ENCODE measurements around the gene PCDHA1.
"Not testable (repeated sequence)": the region's sequence is repeated elsewhere in the genome, so short reads cannot be mapped to it uniquely, and the experiment has no call there.

PCDHA1 gene

DNA sequence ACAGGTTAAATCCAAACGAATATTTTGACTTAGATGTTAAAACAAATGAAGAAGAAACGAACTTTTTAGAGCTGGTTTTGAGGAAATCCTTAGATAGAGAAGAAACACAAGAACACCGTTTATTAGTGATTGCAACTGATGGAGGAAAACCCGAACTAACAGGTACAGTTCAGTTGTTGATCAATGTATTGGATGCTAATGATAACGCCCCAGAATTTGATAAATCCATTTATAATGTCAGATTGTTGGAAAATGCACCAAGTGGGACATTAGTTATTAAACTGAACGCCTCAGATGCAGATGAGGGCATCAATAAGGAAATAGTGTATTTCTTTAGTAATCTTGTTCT lies 36.3 kb downstream of the PCDHA1 start:
- H3K27me3 ChIP-seq (replicated peaks; ENCODE audit: control insufficient read depth, insufficient read depth, low read length): no peaks in the 10 kb centered on the region
- no peaks in the 10 kb centered on the region for H3K36me3 ChIP-seq (ENCODE audit: control insufficient read depth, insufficient read depth, low read length)
- no peak overlapping the region for H3K4me3 ChIP-seq (replicated peaks; ENCODE audit: low read depth, low read length)
- no peak for DNase-seq (ENCODE audit: extremely low read depth, insufficient read length)
- TF ChIP-seq, protein P1, sequence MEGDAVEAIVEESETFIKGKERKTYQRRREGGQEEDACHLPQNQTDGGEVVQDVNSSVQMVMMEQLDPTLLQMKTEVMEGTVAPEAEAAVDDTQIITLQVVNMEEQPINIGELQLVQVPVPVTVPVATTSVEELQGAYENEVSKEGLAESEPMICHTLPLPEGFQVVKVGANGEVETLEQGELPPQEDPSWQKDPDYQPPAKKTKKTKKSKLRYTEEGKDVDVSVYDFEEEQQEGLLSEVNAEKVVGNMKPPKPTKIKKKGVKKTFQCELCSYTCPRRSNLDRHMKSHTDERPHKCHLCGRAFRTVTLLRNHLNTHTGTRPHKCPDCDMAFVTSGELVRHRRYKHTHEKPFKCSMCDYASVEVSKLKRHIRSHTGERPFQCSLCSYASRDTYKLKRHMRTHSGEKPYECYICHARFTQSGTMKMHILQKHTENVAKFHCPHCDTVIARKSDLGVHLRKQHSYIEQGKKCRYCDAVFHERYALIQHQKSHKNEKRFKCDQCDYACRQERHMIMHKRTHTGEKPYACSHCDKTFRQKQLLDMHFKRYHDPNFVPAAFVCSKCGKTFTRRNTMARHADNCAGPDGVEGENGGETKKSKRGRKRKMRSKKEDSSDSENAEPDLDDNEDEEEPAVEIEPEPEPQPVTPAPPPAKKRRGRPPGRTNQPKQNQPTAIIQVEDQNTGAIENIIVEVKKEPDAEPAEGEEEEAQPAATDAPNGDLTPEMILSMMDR (IDR thresholded peaks at IDR 0.05; ENCODE audit: insufficient read depth, low read length, poor library complexity, severe bottlenecking): no peak

DNA sequence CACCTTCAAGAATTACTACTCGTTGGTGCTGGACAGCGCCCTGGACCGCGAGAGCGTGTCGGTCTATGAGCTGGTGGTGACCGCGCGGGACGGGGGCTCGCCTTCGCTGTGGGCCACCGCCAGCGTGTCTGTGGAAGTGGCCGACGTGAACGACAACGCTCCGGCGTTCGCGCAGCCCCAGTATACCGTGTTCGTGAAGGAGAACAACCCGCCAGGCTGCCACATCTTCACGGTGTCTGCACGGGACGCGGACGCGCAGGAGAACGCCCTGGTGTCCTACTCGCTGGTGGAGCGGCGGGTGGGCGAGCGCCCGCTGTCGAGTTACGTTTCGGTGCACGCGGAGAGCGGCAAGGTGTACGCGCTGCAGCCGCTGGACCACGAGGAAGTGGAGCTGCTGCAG lies 37.0 kb downstream of the PCDHA1 start:
- DNase-seq (ENCODE audit: extremely low read depth, insufficient read length); H3K27me3 ChIP-seq (replicated peaks; ENCODE audit: control insufficient read depth, insufficient read depth, low read length); H3K36me3 ChIP-seq (ENCODE audit: control insufficient read depth, insufficient read depth, low read length); H3K4me3 ChIP-seq (replicated peaks; ENCODE audit: low read depth, low read length): not testable (repeated sequence)

- DNase-seq (ENCODE audit: extremely low read depth, insufficient read length): no peak
- TF ChIP-seq, protein P1 (IDR thresholded peaks at IDR 0.05; ENCODE audit: insufficient read depth, low read length, poor library complexity, severe bottlenecking): no peak
- Histone ChIP-seq H3K4me3 (replicated peaks; ENCODE audit: low read depth, low read length) (no peak overlapping the region), H3K36me3 (ENCODE audit: control insufficient read depth, insufficient read depth, low read length) (no peaks in the 10 kb centered on the region), H3K27me3 (replicated peaks; ENCODE audit: control insufficient read depth, insufficient read depth, low read length) (no peaks in the 10 kb centered on the region)
Observed at GRCh38 chr5:140823475-140823874, 37.5 kb downstream of the PCDHA1 start.

GRCh38 chr5:140827704-140828361 lies 41.9 kb downstream of the PCDHA1 start, which contains the start of gene PCDHA6:
Gene PCDHA6 (plus strand): TSS chr5:140827960. CDS start chr5:140828092, 132 bp downstream.
- TF ChIP-seq, protein P1 (IDR thresholded peaks at IDR 0.05; ENCODE audit: insufficient read depth, low read length, poor library complexity, severe bottlenecking): no peak
- Histone ChIP-seq H3K4me3 (replicated peaks; ENCODE audit: low read depth, low read length) (no peak within 1 kb of the TSS), H3K27me3 (replicated peaks; ENCODE audit: control insufficient read depth, insufficient read depth, low read length) (no peaks in the 10 kb centered on the region), H3K36me3 (ENCODE audit: control insufficient read depth, insufficient read depth, low read length) (no peaks in the 10 kb centered on the region)
- no peak for DNase-seq (ENCODE audit: extremely low read depth, insufficient read length)

DNA sequence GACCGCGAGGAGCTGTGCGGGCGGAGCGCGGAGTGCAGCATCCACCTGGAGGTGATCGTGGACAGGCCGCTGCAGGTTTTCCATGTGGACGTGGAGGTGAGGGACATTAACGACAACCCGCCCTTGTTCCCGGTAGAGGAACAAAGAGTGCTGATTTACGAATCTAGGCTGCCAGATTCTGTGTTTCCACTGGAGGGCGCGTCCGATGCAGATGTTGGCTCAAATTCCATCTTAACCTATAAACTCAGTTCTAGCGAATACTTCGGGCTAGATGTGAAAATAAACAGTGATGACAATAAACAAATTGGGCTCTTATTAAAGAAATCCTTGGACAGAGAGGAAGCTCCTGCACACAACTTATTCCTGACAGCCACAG lies 42.4 kb downstream of the PCDHA1 start:
- Histone ChIP-seq H3K27me3 (replicated peaks; ENCODE audit: control insufficient read depth, insufficient read depth, low read length) (no peaks in the 10 kb centered on the region), H3K36me3 (ENCODE audit: control insufficient read depth, insufficient read depth, low read length) (no peaks in the 10 kb centered on the region), H3K4me3 (replicated peaks; ENCODE audit: low read depth, low read length) (no peak overlapping the region)
- no peak for DNase-seq (ENCODE audit: extremely low read depth, insufficient read length)
- TF ChIP-seq, protein P1 (IDR thresholded peaks at IDR 0.05; ENCODE audit: insufficient read depth, low read length, poor library complexity, severe bottlenecking): no peak

- DNase-seq (ENCODE audit: extremely low read depth, insufficient read length); H3K36me3 ChIP-seq (ENCODE audit: control insufficient read depth, insufficient read depth, low read length); H3K4me3 ChIP-seq (replicated peaks; ENCODE audit: low read depth, low read length); H3K27me3 ChIP-seq (replicated peaks; ENCODE audit: control insufficient read depth, insufficient read depth, low read length): not testable (repeated sequence)
Observed at GRCh38 chr5:140829511-140830501, 43.9 kb downstream of the PCDHA1 start.

Data from GM06990 (cell line).